ENCODE measurements around the gene CCDC136. TPM values are rescaled to one million over a fixed set of nuclear protein-coding genes. Genes with fewer than 3 reads are reported as not detected.

CCDC136 gene
- total and polyA plus RNA-seq, 3 donors from 2014 or later: 265 to 564 (median 553) TPM

GRCh38 chr7:128805225-128805624 is 13.5 kb downstream of the CCDC136 start:
- Histone ChIP-seq H3K27ac (no peak overlapping the region), H3K4me1 (no peaks in the 10 kb centered on the region), H3K27me3 (no peaks in the 10 kb centered on the region), H3K4me3 (no peak overlapping the region), H3K9me3 (no peaks in the 10 kb centered on the region), H3K36me3 (ENCODE audit: low read depth, missing control alignments) (no peaks in the 10 kb centered on the region)
- 94 to 98% methylated on average over 5 of the region's 5 CpGs for WGBS, 2 donors
- no peak for DNase-seq
- TF ChIP-seq CTCF (IDR thresholded peaks at IDR 0.05) (no peak), POLR2A (IDR thresholded peaks at IDR 0.05) (no peak)
- intact Hi-C loops (cut with DNase I; ENCODE audit: low total_unique reads): no loop called here

GRCh38 chr7:128807191-128807590 is 15.4 kb downstream of the CCDC136 start:
- no peak overlapping the region for H3K4me3 ChIP-seq
- H3K9me3 ChIP-seq: no peaks in the 10 kb centered on the region
- H3K27me3 ChIP-seq: no peaks in the 10 kb centered on the region
- no peak overlapping the region for H3K27ac ChIP-seq
- no peaks in the 10 kb centered on the region for H3K4me1 ChIP-seq
- WGBS, 2 donors: 56 to 85% methylated on average over 8 of the region's 8 CpGs
- H3K36me3 ChIP-seq (ENCODE audit: low read depth, missing control alignments): no peaks in the 10 kb centered on the region
- intact Hi-C loops (cut with DNase I; ENCODE audit: low total_unique reads): no loop called here
- DNase-seq: no peak
- TF ChIP-seq POLR2A (IDR thresholded peaks at IDR 0.05): no peak
- no peak for TF ChIP-seq CTCF (IDR thresholded peaks at IDR 0.05)

GRCh38 chr7:128809363-128809762 is 17.6 kb downstream of the CCDC136 start:
- H3K9me3 ChIP-seq: no peaks in the 10 kb centered on the region
- no peaks in the 10 kb centered on the region for H3K27me3 ChIP-seq
- no peaks in the 10 kb centered on the region for H3K36me3 ChIP-seq (ENCODE audit: low read depth, missing control alignments)
- DNase-seq: no peak
- no peak overlapping the region for H3K4me3 ChIP-seq
- 82 to 88% methylated on average over 3 of the region's 3 CpGs for WGBS, 2 donors
- intact Hi-C loops (cut with DNase I; ENCODE audit: low total_unique reads): no loop called here
- no peak overlapping the region for H3K27ac ChIP-seq
- no peak for TF ChIP-seq POLR2A (IDR thresholded peaks at IDR 0.05)
- TF ChIP-seq CTCF (IDR thresholded peaks at IDR 0.05): no peak
- peaks cover 5% of the 10 kb centered on the region for H3K4me1 ChIP-seq

- no peak for DNase-seq
- Histone ChIP-seq H3K4me1 (peaks cover 5% of the 10 kb centered on the region), H3K9me3 (no peaks in the 10 kb centered on the region), H3K36me3 (ENCODE audit: low read depth, missing control alignments) (no peaks in the 10 kb centered on the region), H3K27me3 (no peaks in the 10 kb centered on the region), H3K4me3 (no peak overlapping the region), H3K27ac (no peak overlapping the region)
- WGBS, 2 donors: 91 to 100% methylated on average over 2 of the region's 2 CpGs
- TF ChIP-seq POLR2A (IDR thresholded peaks at IDR 0.05): no peak
- no peak for TF ChIP-seq CTCF (IDR thresholded peaks at IDR 0.05)
- intact Hi-C loops (cut with DNase I; ENCODE audit: low total_unique reads): no loop called here
Observed at GRCh38 chr7:128810473-128810872, 18.7 kb downstream of the CCDC136 start.

GRCh38 chr7:128810997-128811396 is 19.2 kb downstream of the CCDC136 start:
- no peak overlapping the region for H3K27ac ChIP-seq
- H3K4me1 ChIP-seq: peaks cover 5% of the 10 kb centered on the region
- no peaks in the 10 kb centered on the region for H3K9me3 ChIP-seq
- no peak for DNase-seq
- no peaks in the 10 kb centered on the region for H3K27me3 ChIP-seq
- TF ChIP-seq POLR2A (IDR thresholded peaks at IDR 0.05) (no peak), CTCF (IDR thresholded peaks at IDR 0.05) (no peak)
- 91 to 98% methylated on average over 3 of the region's 3 CpGs for WGBS, 2 donors
- intact Hi-C loops (cut with DNase I; ENCODE audit: low total_unique reads): no loop called here
- no peak overlapping the region for H3K4me3 ChIP-seq
- no peaks in the 10 kb centered on the region for H3K36me3 ChIP-seq (ENCODE audit: low read depth, missing control alignments)

Data from testis (tissue), 3 donors.